ENCODE data around the gene GTSF1L.

GTSF1L gene

GRCh38 chr20:43749734-43750294, 23.0 kb upstream of the GTSF1L start:
- FAIRE-seq (peak; percentile 77), DNase-seq (ENCODE audit: insufficient read length, low spot score) (peak; percentile 53)
- TF ChIP-seq SPI1 (IDR thresholded peaks at IDR 0.05; ENCODE audit: low read depth, low read length) (no peak), POLR2AphosphoS5 (IDR thresholded peaks at IDR 0.05; ENCODE audit: low read depth, low read length) (no peak), TAF1 (IDR thresholded peaks at IDR 0.05; ENCODE audit: low read depth, low read length) (no peak), POLR2A (IDR thresholded peaks at IDR 0.05; ENCODE audit: low read depth, low read length) (no peak), PAX5 (IDR thresholded peaks at IDR 0.05; ENCODE audit: insufficient read depth, low read length, severe bottlenecking) (no peak)

- DNase-seq (ENCODE audit: insufficient read length, low spot score) (no peak), FAIRE-seq (no peak)
Measured at GRCh38 chr20:43748274-43748673, 21.5 kb upstream of the GTSF1L start.

GRCh38 chr20:43746344-43747137, 19.7 kb upstream of the GTSF1L start:
- no peak for DNase-seq (ENCODE audit: insufficient read length, low spot score)
- TF ChIP-seq POLR2A (IDR thresholded peaks at IDR 0.05; ENCODE audit: low read depth, low read length) (no peak), POU2F2 (IDR thresholded peaks at IDR 0.05; ENCODE audit: low read depth, low read length) (no peak), PAX5 (IDR thresholded peaks at IDR 0.05; ENCODE audit: insufficient read depth, low read length, severe bottlenecking) (no peak), SPI1 (IDR thresholded peaks at IDR 0.05; ENCODE audit: low read depth, low read length) (no peak), POLR2AphosphoS5 (IDR thresholded peaks at IDR 0.05; ENCODE audit: low read depth, low read length) (no peak), TAF1 (IDR thresholded peaks at IDR 0.05; ENCODE audit: low read depth, low read length) (no peak)
- peak; percentile 5 for FAIRE-seq

More at GRCh38 chr20:43748274-43748673, 21.5 kb upstream of the GTSF1L start:
- no peak for TF ChIP-seq POU2F2 (IDR thresholded peaks at IDR 0.05; ENCODE audit: low read depth, low read length)
- TF ChIP-seq PAX5 (IDR thresholded peaks at IDR 0.05; ENCODE audit: insufficient read depth, low read length, severe bottlenecking) = no peak
- TF ChIP-seq SPI1 (IDR thresholded peaks at IDR 0.05; ENCODE audit: low read depth, low read length) = no peak

- no peak for DNase-seq (ENCODE audit: insufficient read length, low spot score)
Measured at GRCh38 chr20:43744966-43745730, 18.3 kb upstream of the GTSF1L start.

GRCh38 chr20:43744151-43744611, 17.4 kb upstream of the GTSF1L start:
- no peak for FAIRE-seq
- DNase-seq (ENCODE audit: insufficient read length, low spot score) = no peak
- no peak for TF ChIP-seq POLR2AphosphoS5 (IDR thresholded peaks at IDR 0.05; ENCODE audit: low read depth, low read length)
- no peak for TF ChIP-seq POU2F2 (IDR thresholded peaks at IDR 0.05; ENCODE audit: low read depth, low read length)
- TF ChIP-seq POLR2A (IDR thresholded peaks at IDR 0.05; ENCODE audit: low read depth, low read length) = no peak
- no peak for TF ChIP-seq TAF1 (IDR thresholded peaks at IDR 0.05; ENCODE audit: low read depth, low read length)
- no peak for TF ChIP-seq SPI1 (IDR thresholded peaks at IDR 0.05; ENCODE audit: low read depth, low read length)
- TF ChIP-seq PAX5 (IDR thresholded peaks at IDR 0.05; ENCODE audit: insufficient read depth, low read length, severe bottlenecking) = no peak

More at GRCh38 chr20:43744966-43745730, 18.3 kb upstream of the GTSF1L start:
- TF ChIP-seq PAX5 (IDR thresholded peaks at IDR 0.05; ENCODE audit: insufficient read depth, low read length, severe bottlenecking) (no peak), SPI1 (IDR thresholded peaks at IDR 0.05; ENCODE audit: low read depth, low read length) (peak; percentile 31; the same call in 1 of the 2 replicates)
- FAIRE-seq = no peak

- TF ChIP-seq POLR2A (IDR thresholded peaks at IDR 0.05; ENCODE audit: low read depth, low read length) = no peak
- no peak for TF ChIP-seq SPI1 (IDR thresholded peaks at IDR 0.05; ENCODE audit: low read depth, low read length)
- TF ChIP-seq POLR2AphosphoS5 (IDR thresholded peaks at IDR 0.05; ENCODE audit: low read depth, low read length) = no peak
- no peak for TF ChIP-seq POU2F2 (IDR thresholded peaks at IDR 0.05; ENCODE audit: low read depth, low read length)
- TF ChIP-seq TAF1 (IDR thresholded peaks at IDR 0.05; ENCODE audit: low read depth, low read length) = no peak
- DNase-seq (ENCODE audit: insufficient read length, low spot score) (no peak), FAIRE-seq (no peak)
Measured at GRCh38 chr20:43740642-43741041, 13.8 kb upstream of the GTSF1L start.

GRCh38 chr20:43739148-43739749, 12.4 kb upstream of the GTSF1L start:
- FAIRE-seq = no peak
- TF ChIP-seq PAX5 (IDR thresholded peaks at IDR 0.05; ENCODE audit: insufficient read depth, low read length, severe bottlenecking) (no peak), TAF1 (IDR thresholded peaks at IDR 0.05; ENCODE audit: low read depth, low read length) (no peak), SPI1 (IDR thresholded peaks at IDR 0.05; ENCODE audit: low read depth, low read length) (no peak), POLR2AphosphoS5 (IDR thresholded peaks at IDR 0.05; ENCODE audit: low read depth, low read length) (no peak), POU2F2 (IDR thresholded peaks at IDR 0.05; ENCODE audit: low read depth, low read length) (no peak), POLR2A (IDR thresholded peaks at IDR 0.05; ENCODE audit: low read depth, low read length) (no peak)
- DNase-seq (ENCODE audit: insufficient read length, low spot score) = no peak

- no peak for TF ChIP-seq POU2F2 (IDR thresholded peaks at IDR 0.05; ENCODE audit: low read depth, low read length)
- TF ChIP-seq SPI1 (IDR thresholded peaks at IDR 0.05; ENCODE audit: low read depth, low read length) = no peak
- TF ChIP-seq POLR2AphosphoS5 (IDR thresholded peaks at IDR 0.05; ENCODE audit: low read depth, low read length) = no peak
- TF ChIP-seq PAX5 (IDR thresholded peaks at IDR 0.05; ENCODE audit: insufficient read depth, low read length, severe bottlenecking) = no peak
- no peak for TF ChIP-seq POLR2A (IDR thresholded peaks at IDR 0.05; ENCODE audit: low read depth, low read length)
- FAIRE-seq (no peak), DNase-seq (ENCODE audit: insufficient read length, low spot score) (no peak)
Measured at GRCh38 chr20:43737925-43738324, 11.1 kb upstream of the GTSF1L start.

GRCh38 chr20:43736588-43737158, 9.9 kb upstream of the GTSF1L start:
- TF ChIP-seq PAX5 (IDR thresholded peaks at IDR 0.05; ENCODE audit: insufficient read depth, low read length, severe bottlenecking) (no peak), POU2F2 (IDR thresholded peaks at IDR 0.05; ENCODE audit: low read depth, low read length) (no peak), SPI1 (IDR thresholded peaks at IDR 0.05; ENCODE audit: low read depth, low read length) (peak; percentile 50), TAF1 (IDR thresholded peaks at IDR 0.05; ENCODE audit: low read depth, low read length) (no peak)
- DNase-seq (ENCODE audit: insufficient read length, low spot score) (peak; percentile 62), FAIRE-seq (peak; percentile 90)

All from GM12891 (cell line).